Measurements from ENCODE around the gene AMOT. TPM values are rescaled to one million over a fixed set of nuclear protein-coding genes. Genes with fewer than 3 reads are reported as not detected.

Gene AMOT
- total RNA-seq, 2 donors from 2014 or later: 4.2 to 7.3 TPM

DNA sequence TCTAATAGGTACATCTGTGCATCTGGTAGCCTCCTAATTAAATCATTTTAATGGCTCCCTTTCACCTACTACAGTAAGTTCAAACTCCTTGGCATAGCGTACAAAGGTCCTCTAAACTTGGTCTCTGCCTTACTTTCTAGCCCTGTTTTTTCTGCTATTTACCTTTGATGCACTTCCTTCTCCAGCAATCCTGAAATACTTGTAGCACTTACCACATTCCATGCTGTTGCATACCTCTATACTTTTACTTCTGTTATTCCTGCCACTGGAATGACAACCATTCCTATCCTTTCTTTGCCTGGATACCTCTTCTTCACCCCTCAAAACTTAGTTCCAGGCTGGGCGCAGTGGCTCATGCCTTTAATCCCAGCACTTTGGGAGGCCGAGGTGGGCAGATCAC, 104.3 kb downstream of the AMOT start:
- WGBS, 2 donors: 69 to 86% methylated on average over 3 of the region's 3 CpGs
- H3K36me3 ChIP-seq (replicated peaks in 1 of 2; ENCODE audit: insufficient read depth in 1 of 2, low read depth in 2 of 2): no peaks in the 10 kb centered on the region
- no peaks in the 10 kb centered on the region for H3K9me3 ChIP-seq
- no peak for ATAC-seq
- H3K27ac ChIP-seq: no peak overlapping the region
- DNase-seq: no peak
- intact Hi-C loops (cut with DNase I): no loop called here
- no peak overlapping the region for H3K4me3 ChIP-seq
- no peaks in the 10 kb centered on the region for H3K27me3 ChIP-seq
- TF ChIP-seq CTCF (IDR thresholded peaks at IDR 0.05): no peak
- TF ChIP-seq POLR2A (IDR thresholded peaks at IDR 0.05): no peak
- H3K4me1 ChIP-seq: no peaks in the 10 kb centered on the region

- 49 to 69% methylated on average over 2 of the region's 2 CpGs for WGBS, 2 donors
Observed at GRCh38 chrX:112735147-112735546, 105.5 kb downstream of the AMOT start.

DNA sequence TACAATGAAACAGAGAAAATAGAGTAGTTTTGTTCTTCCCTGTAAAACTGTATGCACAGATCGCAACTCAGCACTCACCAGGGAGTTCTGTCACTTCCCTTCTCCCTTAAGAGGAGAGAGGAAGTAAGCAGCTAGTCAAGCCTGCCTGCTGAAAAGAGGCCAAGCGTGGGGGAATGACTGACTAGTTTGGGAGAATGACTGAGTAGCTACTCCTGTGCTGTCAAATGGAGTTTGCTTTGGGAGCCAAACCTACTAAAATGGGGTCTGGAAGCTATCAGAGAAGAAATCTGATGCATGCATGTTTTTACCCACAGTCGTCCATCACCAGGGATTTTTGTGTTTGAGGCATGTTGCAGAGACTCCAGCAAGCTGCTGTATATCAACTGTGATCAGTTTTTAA, 106.3 kb downstream of the AMOT start:
- intact Hi-C loops (cut with DNase I): no loop called here
- TF ChIP-seq CTCF (IDR thresholded peaks at IDR 0.05) (no peak), POLR2A (IDR thresholded peaks at IDR 0.05) (no peak)
- DNase-seq (peak in 1 of 4 donors; percentile 2), ATAC-seq (no peak)
- Histone ChIP-seq H3K4me1 (no peaks in the 10 kb centered on the region), H3K9me3 (no peaks in the 10 kb centered on the region), H3K36me3 (replicated peaks in 1 of 2; ENCODE audit: insufficient read depth in 1 of 2, low read depth in 2 of 2) (no peaks in the 10 kb centered on the region), H3K27me3 (no peaks in the 10 kb centered on the region), H3K4me3 (no peak overlapping the region), H3K27ac (no peak overlapping the region)
- WGBS, 2 donors: 16 to 36% methylated on average over 3 of the region's 3 CpGs

More at GRCh38 chrX:112735147-112735546, 105.5 kb downstream of the AMOT start:
- no peaks in the 10 kb centered on the region for H3K27me3 ChIP-seq
- TF ChIP-seq CTCF (IDR thresholded peaks at IDR 0.05): no peak
- no peak for TF ChIP-seq POLR2A (IDR thresholded peaks at IDR 0.05)
- ATAC-seq (no peak), DNase-seq (no peak)
- H3K27ac ChIP-seq: no peak overlapping the region
- no peaks in the 10 kb centered on the region for H3K9me3 ChIP-seq
- H3K36me3 ChIP-seq (replicated peaks in 1 of 2; ENCODE audit: insufficient read depth in 1 of 2, low read depth in 2 of 2): no peaks in the 10 kb centered on the region
- no peaks in the 10 kb centered on the region for H3K4me1 ChIP-seq
- no peak overlapping the region for H3K4me3 ChIP-seq
- intact Hi-C loops (cut with DNase I): no loop called here

DNA sequence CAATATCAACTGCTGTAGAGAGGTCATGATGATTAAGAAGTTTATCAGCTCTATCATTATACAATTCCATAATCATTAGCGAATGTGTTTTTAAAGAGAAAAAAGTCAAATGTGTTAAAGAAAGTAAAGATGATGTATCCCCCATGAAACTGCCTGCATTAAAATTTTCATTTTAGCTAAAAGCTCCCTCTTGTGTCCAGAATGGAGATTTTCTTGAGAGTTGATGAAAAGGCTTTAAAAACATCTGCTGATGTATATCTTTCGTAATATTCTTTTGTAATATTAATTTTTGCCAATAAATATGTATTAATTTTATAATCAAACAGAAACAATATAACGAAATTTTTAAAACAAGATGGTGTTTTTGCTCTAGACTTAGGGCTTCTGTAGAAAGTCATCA, 108.8 kb downstream of the AMOT start:
- no peak for ATAC-seq
- Histone ChIP-seq H3K9me3 (no peaks in the 10 kb centered on the region), H3K4me3 (no peak overlapping the region), H3K27me3 (no peaks in the 10 kb centered on the region), H3K27ac (no peak overlapping the region), H3K4me1 (no peaks in the 10 kb centered on the region), H3K36me3 (replicated peaks in 1 of 2; ENCODE audit: insufficient read depth in 1 of 2, low read depth in 2 of 2) (no peaks in the 10 kb centered on the region)
- TF ChIP-seq POLR2A (IDR thresholded peaks at IDR 0.05) (no peak), CTCF (IDR thresholded peaks at IDR 0.05) (no peak)
- intact Hi-C loops (cut with DNase I): no loop called here
- DNase-seq: no peak
- 46 to 50% methylated on average over 3 of the region's 3 CpGs for WGBS, 2 donors

Small RNA genes lying within 50 kb of the gene (small RNA-seq; reads per million reads assigned to genes)
- not detected for gene RN7SL266P

Other genes with a start within 250 kb of the AMOT start
- not detected for gene LHFPL1, start 160.9 kb downstream of the AMOT start, total RNA-seq

Data from body of pancreas (tissue), 4 donors.